ENCODE results near the gene KCNIP4.

The KCNIP4 gene

GRCh38 chr4:21753084-21753760 lies 195.3 kb downstream of the KCNIP4 start:
- no peak for DNase-seq

GRCh38 chr4:21752616-21753015 lies 196.0 kb downstream of the KCNIP4 start:
- no peak for DNase-seq

- DNase-seq = no peak
Observed at GRCh38 chr4:21749924-21750323, 198.6 kb downstream of the KCNIP4 start.

DNA sequence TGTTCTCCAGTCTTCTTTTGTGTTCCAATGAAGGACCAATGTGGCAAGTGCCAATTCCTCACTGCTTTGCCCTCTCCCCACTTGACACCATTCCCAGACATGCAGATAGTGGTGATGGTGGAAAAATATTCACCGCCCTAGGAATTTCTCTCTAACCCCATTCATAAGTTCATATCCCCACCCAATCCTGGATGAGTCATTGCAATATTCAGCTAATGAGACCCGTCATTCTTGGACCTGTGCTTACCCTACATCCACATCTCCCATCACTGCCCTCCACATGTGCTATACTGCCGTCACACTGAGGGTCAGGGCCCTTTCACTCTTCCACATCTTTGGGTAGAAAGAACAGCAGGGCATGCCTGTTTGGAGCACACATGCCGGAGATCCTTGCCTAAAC lies 199.2 kb downstream of the KCNIP4 start:
- DNase-seq = no peak

GRCh38 chr4:21744046-21744445 lies 204.5 kb downstream of the KCNIP4 start:
- no peak for DNase-seq

DNA sequence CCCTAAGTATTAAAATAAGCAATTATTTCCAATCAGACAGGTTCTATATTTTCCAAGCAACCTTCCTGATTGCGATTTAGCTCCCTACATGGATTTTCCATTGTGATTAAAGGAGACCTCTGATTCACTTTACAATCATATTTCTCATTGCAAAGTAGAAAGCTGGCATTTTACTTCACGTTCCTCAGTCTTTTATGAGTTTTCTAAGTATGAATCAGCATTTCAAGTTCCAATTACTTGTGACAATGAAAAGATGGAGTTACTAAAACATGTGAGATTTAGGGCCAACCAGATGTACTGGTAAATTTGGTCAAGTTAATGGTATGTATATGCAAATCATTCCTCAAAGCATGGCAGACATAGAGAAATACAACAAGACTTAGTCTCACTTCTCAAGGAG lies 206.2 kb downstream of the KCNIP4 start:
- DNase-seq = no peak

GRCh38 chr4:21738821-21739220 lies 209.8 kb downstream of the KCNIP4 start:
- no peak for DNase-seq

DNA sequence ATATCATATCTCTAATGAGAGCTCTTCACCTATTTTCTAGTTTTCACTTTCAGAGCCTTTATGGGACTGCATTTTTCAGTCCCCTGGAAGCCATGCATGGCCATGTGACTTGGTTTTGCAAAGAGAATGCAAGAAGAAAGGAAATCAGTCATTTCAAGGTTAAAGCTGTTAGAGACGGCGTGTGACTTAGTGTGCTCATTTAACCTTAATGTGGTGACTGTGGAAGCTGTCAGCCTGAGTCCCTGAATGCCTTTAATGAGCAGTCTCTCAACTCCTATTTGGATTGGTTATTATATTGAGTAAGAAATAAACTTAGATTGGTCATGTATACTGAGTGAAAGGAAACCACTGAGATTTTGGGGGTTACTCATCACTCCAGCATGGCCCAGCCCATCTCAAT lies 212.7 kb downstream of the KCNIP4 start:
- DNase-seq = no peak

DNA sequence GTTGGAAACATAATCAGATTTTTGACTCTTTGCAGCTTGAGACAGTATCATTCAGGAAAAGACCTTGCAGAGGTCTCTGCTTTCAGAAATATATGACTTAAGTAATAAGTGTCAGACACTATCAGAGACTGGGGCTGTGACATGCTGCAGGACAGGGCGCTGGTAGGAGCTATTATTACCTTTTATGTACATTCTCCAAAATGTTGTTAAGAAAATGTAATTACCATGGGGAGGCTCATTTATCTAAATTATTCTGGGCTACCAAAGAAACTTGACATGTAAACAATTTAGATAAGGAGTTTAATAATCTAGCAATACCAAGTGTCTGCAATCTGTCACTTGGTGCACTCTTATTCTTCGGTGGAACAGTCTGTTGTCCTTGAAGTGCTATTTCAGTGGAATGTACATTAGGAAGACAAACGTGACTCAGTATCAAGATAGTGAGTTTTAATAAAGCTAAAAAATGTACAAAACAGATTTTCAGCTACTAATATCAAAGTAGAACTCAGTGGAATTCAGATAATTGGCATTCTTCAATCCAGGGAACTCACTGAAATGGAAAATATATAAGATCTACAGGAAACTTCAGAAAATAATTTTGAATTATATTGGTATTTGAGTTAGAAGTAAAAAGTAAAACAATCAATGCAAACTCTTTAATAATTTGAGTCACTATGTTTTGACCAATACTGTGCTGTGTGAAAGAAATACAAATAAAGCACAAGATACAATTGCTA lies 214.5 kb downstream of the KCNIP4 start:
- no peak for DNase-seq

DNA sequence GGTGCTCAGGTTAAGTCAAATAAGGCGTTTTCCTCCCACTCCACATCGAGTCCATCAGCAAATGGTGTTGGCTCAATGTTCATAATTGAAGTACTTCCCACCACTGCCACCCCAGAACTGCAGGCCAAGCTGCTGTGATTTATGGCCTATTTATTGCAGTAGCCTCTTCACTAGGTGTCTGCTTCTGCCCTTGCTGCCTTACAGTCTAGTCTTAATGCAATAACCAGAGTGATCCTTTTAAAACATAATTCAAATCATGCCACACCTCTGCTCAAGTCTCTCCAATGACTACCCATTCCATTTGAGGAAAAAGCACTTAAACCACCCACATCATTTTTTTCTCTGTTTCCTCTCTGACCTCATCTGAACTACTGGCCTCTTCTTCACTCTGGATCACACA lies 220.3 kb downstream of the KCNIP4 start:
- DNase-seq = no peak

GRCh38 chr4:21726255-21726815 lies 222.2 kb downstream of the KCNIP4 start:
- DNase-seq = no peak

GRCh38 chr4:21722157-21722839 lies 226.3 kb downstream of the KCNIP4 start:
- DNase-seq = no peak

- DNase-seq = no peak
Observed at GRCh38 chr4:21716531-21716930, 232.0 kb downstream of the KCNIP4 start.

DNA sequence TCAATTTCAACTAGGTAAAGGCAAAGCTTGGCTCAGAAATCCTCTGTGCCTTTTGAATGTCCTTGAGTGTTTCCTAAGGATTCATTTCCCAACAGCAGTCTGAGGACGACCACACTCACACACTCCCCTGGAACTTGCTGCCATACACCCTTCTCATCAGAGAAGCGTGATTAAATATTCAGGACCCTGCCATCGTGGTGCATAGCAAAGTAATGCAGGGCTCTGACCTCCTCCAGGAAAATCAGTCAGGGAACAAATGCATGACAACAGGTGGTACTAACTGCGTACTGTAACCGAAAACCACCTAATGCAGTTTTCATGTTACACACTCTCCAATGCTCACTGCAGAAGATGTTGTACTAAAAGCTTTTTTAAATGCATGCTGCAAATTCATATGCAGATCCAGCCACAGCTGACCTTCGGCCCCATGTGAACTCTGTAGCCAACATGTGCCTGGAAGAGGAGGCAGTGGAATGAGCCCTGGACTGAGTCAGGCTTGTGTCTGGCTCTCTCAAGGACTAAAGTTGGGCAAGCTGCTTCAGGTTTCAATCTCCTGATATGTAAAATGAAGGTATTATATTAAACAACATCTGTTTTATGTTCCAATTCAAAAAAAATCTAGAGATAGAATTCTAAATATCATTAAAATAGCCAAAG lies 238.3 kb downstream of the KCNIP4 start:
- no peak for DNase-seq

GRCh38 chr4:21709761-21710160 lies 238.8 kb downstream of the KCNIP4 start:
- no peak for DNase-seq

DNA sequence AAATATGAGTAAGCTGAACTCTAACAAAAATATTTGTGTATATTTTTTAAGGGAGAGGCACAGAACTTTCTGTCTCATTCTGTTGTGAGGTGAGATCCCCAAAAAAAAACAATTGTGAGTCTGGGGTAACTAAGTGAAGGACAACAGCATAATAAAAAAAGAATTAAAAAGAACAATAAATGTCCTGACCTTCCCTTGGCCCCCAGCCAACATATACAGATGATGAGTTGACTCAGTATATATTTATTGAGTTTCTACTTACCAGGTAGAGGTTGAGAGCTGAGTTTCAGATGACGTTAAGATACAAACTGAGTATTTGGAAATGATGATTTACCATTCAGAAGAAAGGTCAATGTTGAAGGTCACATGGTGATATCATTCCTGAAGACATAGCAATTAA lies 239.5 kb downstream of the KCNIP4 start:
- DNase-seq = no peak

GRCh38 chr4:21699446-21699845 lies 249.1 kb downstream of the KCNIP4 start:
- DNase-seq = no peak

- no peak for DNase-seq
Observed at GRCh38 chr4:21697583-21697982, 251.0 kb downstream of the KCNIP4 start.

- DNase-seq = no peak
Observed at GRCh38 chr4:21695141-21695540, 253.4 kb downstream of the KCNIP4 start.

GRCh38 chr4:21692241-21692640 lies 256.3 kb downstream of the KCNIP4 start:
- DNase-seq = no peak

DNA sequence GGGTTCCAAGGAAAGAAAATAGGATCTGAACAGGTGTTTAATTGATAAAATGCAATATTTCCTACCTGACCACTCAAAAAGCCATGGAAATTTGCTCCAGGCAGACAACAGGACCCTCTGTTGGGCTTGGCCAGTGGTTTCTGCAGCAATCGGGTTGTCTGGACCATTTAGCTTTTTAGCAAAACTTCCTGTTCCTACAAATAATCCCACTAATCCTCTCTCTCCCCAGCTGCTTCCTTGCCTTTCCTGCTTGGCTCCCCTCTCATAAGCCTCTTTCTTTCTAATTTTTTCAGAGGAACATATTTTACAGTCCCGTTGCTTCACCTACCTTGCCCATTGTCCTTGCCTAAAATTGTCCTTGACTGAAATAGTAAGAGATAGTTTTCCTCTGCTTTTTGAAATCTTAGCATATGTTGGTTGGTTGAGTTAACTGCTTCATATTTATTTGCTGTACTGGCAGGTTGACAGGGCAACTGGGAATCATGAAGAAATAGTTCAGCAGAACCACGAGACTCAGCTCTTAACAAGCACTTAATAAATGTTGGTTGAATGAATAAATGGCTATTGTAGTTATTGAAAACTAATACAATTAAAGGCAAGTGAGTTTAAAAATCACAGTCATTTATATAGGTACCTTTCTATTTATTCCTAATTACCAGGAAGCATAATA lies 259.8 kb downstream of the KCNIP4 start:
- DNase-seq = no peak

DNA sequence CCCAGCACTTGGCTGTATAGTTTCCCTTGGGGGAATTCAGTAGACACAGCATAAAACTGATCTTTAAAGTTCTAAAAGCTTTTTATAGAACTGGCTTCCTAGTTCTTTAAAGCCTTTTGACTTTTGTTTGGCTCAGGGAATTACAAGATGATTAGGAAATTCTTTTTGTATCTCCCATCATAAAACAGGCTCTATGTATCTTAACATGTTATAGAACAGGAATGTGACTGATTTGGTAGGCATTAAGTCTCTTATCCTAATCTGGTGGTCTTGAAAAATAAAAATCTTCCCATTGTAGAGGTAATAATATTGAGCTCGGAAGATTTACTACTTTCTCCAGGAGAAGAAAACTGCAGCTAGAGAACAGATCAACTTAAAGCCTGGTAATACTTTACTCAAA lies 262.7 kb downstream of the KCNIP4 start:
- no peak for DNase-seq
